ENCODE measurements around the gene KDF1.
A peak's percentile ranks its signal among the peaks of the same experiment; 100 is the strongest.

The KDF1 gene

GRCh38 chr1:26972390-26972789, 12.1 kb upstream of the KDF1 start:
- Histone ChIP-seq H3K4me2 (ENCODE audit: low read depth, low read length, poor library complexity, severe bottlenecking) (peak overlapping the region; percentile 36), H3K9me3 (ENCODE audit: insufficient read depth, low read depth, low read length) (no peaks in the 10 kb centered on the region), H3F3A (ENCODE audit: low read depth) (no peaks in the 10 kb centered on the region), H3K9me2 (replicated peaks; ENCODE audit: low read depth, low read length) (no peaks in the 10 kb centered on the region), H3K36me3 (ENCODE audit: insufficient read depth, low read length) (no peaks in the 10 kb centered on the region), H2AFZ (ENCODE audit: low read length) (peak overlapping the region; percentile 24), H3K27me3 (ENCODE audit: insufficient read depth, low read length, poor library complexity, severe bottlenecking) (no peaks in the 10 kb centered on the region), H3K79me2 (ENCODE audit: insufficient read depth, low read length) (no peaks in the 10 kb centered on the region), H3K9ac (ENCODE audit: low read depth, low read length, poor library complexity, severe bottlenecking) (peak overlapping the region; percentile 16), H3K4me3 (ENCODE audit: low read length, poor library complexity, severe bottlenecking) (peak overlapping the region; percentile 25), H3K4me1 (ENCODE audit: insufficient read depth, low read length, poor library complexity, severe bottlenecking) (peaks cover 14% of the 10 kb centered on the region), H4K20me1 (ENCODE audit: insufficient read depth, low read length, poor library complexity, severe bottlenecking) (no peaks in the 10 kb centered on the region)
- TF ChIP-seq EZH2phosphoT487 (IDR thresholded peaks at IDR 0.05; ENCODE audit: borderline replicate concordance) (no peak), CTCF (conservative IDR thresholded peaks at IDR 0.05; ENCODE audit: low read length) (no peak)

DNA sequence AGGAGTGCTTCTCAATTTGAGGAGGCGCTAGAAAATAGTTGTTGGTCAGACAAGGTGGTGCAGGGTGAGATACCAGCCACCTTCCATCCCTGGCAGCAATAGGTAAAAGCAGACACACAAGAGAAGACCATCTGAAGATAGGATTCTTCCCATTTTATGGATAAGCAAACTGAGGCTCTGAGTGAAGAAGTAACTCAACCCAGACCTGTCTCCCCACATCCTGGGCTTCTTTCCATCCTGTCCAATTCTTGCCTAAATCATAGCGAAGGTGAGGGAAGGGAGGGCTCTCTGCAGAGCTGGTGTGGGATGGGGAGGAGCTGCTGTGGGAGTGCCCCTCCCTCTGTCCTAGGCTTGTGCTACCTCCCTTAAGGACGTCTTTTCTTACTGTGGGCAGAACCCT, 11.3 kb upstream of the KDF1 start:
- Histone ChIP-seq H3K4me3 (ENCODE audit: low read length, poor library complexity, severe bottlenecking) (no peak overlapping the region), H3K79me2 (ENCODE audit: insufficient read depth, low read length) (no peaks in the 10 kb centered on the region), H3K27me3 (ENCODE audit: insufficient read depth, low read length, poor library complexity, severe bottlenecking) (no peaks in the 10 kb centered on the region), H2AFZ (ENCODE audit: low read length) (peak overlapping the region; percentile 24; the same call in 1 of the 2 replicates), H3K4me1 (ENCODE audit: insufficient read depth, low read length, poor library complexity, severe bottlenecking) (peaks cover 14% of the 10 kb centered on the region), H3K36me3 (ENCODE audit: insufficient read depth, low read length) (no peaks in the 10 kb centered on the region), H3K9me3 (ENCODE audit: insufficient read depth, low read depth, low read length) (no peaks in the 10 kb centered on the region), H3F3A (ENCODE audit: low read depth) (no peaks in the 10 kb centered on the region), H3K4me2 (ENCODE audit: low read depth, low read length, poor library complexity, severe bottlenecking) (no peak overlapping the region), H3K9ac (ENCODE audit: low read depth, low read length, poor library complexity, severe bottlenecking) (no peak overlapping the region), H3K9me2 (replicated peaks; ENCODE audit: low read depth, low read length) (no peaks in the 10 kb centered on the region), H4K20me1 (ENCODE audit: insufficient read depth, low read length, poor library complexity, severe bottlenecking) (no peaks in the 10 kb centered on the region)
- no peak for TF ChIP-seq EZH2phosphoT487 (IDR thresholded peaks at IDR 0.05; ENCODE audit: borderline replicate concordance)
- no peak for TF ChIP-seq CTCF (conservative IDR thresholded peaks at IDR 0.05; ENCODE audit: low read length)

DNA sequence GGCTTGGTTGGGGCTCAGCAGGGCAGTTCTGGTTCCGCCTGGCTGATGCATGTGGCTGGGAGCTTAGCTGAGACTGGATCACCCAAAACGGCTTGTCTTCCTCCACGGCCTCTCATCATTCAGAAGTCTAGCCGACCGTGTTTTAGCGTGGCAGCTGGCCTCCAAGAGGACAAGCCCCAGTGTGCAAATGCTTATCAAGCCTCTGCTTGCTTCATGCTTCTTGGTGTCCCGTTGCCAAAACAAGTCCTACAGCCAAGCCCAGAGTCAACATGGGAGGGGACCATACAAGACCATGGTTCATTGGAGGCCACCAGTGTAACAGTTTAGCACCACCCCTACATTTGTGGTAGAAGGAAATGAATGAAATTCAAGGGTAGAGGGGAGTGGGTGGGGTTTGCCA, 10.5 kb upstream of the KDF1 start:
- H3K36me3 ChIP-seq (ENCODE audit: insufficient read depth, low read length): no peaks in the 10 kb centered on the region
- peaks cover 14% of the 10 kb centered on the region for H3K4me1 ChIP-seq (ENCODE audit: insufficient read depth, low read length, poor library complexity, severe bottlenecking)
- H3K79me2 ChIP-seq (ENCODE audit: insufficient read depth, low read length): no peaks in the 10 kb centered on the region
- no peaks in the 10 kb centered on the region for H4K20me1 ChIP-seq (ENCODE audit: insufficient read depth, low read length, poor library complexity, severe bottlenecking)
- H3K27me3 ChIP-seq (ENCODE audit: insufficient read depth, low read length, poor library complexity, severe bottlenecking): no peaks in the 10 kb centered on the region
- no peak overlapping the region for H3K4me3 ChIP-seq (ENCODE audit: low read length, poor library complexity, severe bottlenecking)
- no peaks in the 10 kb centered on the region for H3K9me2 ChIP-seq (replicated peaks; ENCODE audit: low read depth, low read length)
- H2AFZ ChIP-seq (ENCODE audit: low read length): no peak overlapping the region
- H3K9me3 ChIP-seq (ENCODE audit: insufficient read depth, low read depth, low read length): no peaks in the 10 kb centered on the region
- no peak overlapping the region for H3K9ac ChIP-seq (ENCODE audit: low read depth, low read length, poor library complexity, severe bottlenecking)
- no peaks in the 10 kb centered on the region for H3F3A ChIP-seq (ENCODE audit: low read depth)
- H3K4me2 ChIP-seq (ENCODE audit: low read depth, low read length, poor library complexity, severe bottlenecking): no peak overlapping the region
- TF ChIP-seq EZH2phosphoT487 (IDR thresholded peaks at IDR 0.05; ENCODE audit: borderline replicate concordance) (no peak), CTCF (conservative IDR thresholded peaks at IDR 0.05; ENCODE audit: low read length) (no peak)

Data from Loucy (cell line).